Left ventricle myocardium inferior (tissue), 1 donor: ENCODE data around the gene SLC12A7. TPM values are rescaled to one million over a fixed set of nuclear protein-coding genes. Genes with fewer than 3 reads are reported as not detected.
A peak's percentile ranks its signal among the peaks of the same experiment; 100 is the strongest.

Source experiments
- DNase-seq: peaks from one replicate; pipeline ENCODE4 v3.0.0-alpha.2; 2020
- H3K27ac ChIP-seq: fragments of 200-600 bp; replicated peaks from 2 replicates; pipeline ENCODE4 v1.8.0; 2021
- H3K27me3 ChIP-seq: fragments of 200-600 bp; 2 replicates; pipeline ENCODE4 v1.8.0; 2021; ENCODE audit warnings: low read depth
- H3K36me3 ChIP-seq: fragments of 200-600 bp; 2 replicates; pipeline ENCODE4 v1.8.0; 2021
- H3K4me1 ChIP-seq: fragments of 200-600 bp; 2 replicates; pipeline ENCODE4 v1.8.0; 2021
- H3K4me3 ChIP-seq: fragments of 200-600 bp; 2 replicates; pipeline ENCODE4 v1.8.0; 2021; ENCODE audit warnings: mild to moderate bottlenecking, moderate library complexity
- H3K9me3 ChIP-seq: fragments of 200-600 bp; replicated peaks from 2 replicates; pipeline ENCODE4 v1.8.0; 2021
- CTCF ChIP-seq: fragments of 200-600 bp; IDR thresholded peaks from 2 replicates; pipeline ENCODE4 v1.8.0; 2021; ENCODE audit warnings: antibody characterized with exemption, mild to moderate bottlenecking, borderline replicate concordance
- intact Hi-C: fragments of 100-400 bp; cut with micrococcal nuclease; formaldehyde crosslinking; loops from one replicate; pipeline ENCODE4 v1.11.0; 2022
- total RNA-seq: library from RNA; stranded (reverse); fragmentation: NEBNext Ultra II Directional; extraction: Animal tissue kit (Norgen Biotek cat#: 25700); gene quantifications from one replicate; pipeline ENCODE4 v1.2.1, GENCODE V29; 2021
- donor health status: DM: no; HTN: yes; CAD: no; lungs with severe emphysema.

Gene SLC12A7
- total RNA-seq, 1 donor from 2014 or later, result 140 TPM

DNA sequence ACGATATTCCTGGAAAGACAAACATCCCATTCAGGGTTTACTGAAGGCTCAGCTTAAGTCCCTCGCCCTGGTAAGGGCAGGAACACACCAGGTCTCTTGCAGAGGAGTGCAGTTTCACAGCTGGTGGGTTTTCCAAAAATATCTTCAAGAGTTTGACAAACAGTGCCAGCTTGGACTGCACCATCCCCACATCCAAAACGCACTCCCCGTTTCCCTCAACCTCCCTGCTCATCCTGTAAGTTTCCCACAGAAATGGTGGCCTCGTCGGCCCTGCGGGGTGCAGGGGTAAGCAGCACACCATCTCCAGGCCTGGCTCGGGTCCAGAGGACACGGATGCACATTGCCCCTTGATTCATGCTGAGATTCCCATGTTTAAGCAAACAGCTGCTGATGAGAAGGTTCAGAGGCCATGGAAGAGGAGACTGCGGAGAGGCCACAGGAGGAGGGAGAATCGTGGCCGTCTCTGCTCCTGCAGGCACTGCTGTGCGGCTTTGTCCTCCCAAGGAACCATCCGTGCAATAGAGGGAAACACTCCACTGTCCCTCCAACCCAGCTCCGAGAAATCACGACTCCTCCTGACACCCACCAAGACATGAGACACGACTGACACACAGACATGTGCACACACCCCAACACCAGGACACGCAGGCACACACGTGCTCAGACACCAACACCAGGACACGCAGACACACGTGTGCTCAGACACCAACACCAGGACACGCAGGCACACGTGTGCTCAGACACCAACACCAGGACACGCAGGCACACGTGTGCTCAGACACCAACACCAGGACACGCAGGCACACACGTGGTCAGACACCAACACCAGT is 24.0 kb upstream of the SLC12A7 start:
- intact Hi-C loops, result loop anchor here (10.0 kb wide), 1 partner anchor 151 kb away; no protein-coding TSS in a partner anchor

GRCh38 chr5:1134478-1134877 is 22.6 kb upstream of the SLC12A7 start:
- H3K27ac ChIP-seq, result peak overlapping the region; percentile 58
- H3K27me3 ChIP-seq, result no peaks in the 10 kb centered on the region

More for the DNA sequence above, 24.0 kb upstream of the SLC12A7 start:
- Histone ChIP-seq H3K4me1 (peaks cover 58% of the 10 kb centered on the region), H3K9me3 (no peaks in the 10 kb centered on the region), H3K36me3 (no peaks in the 10 kb centered on the region), H3K27ac (no peak overlapping the region), H3K4me3 (no peak overlapping the region), H3K27me3 (no peaks in the 10 kb centered on the region)
- no peak for TF ChIP-seq CTCF
- no peak for DNase-seq

GRCh38 chr5:1133510-1134201 is 21.8 kb upstream of the SLC12A7 start:
- peak overlapping the region; percentile 58 for H3K27ac ChIP-seq
- no peaks in the 10 kb centered on the region for H3K36me3 ChIP-seq
- H3K9me3 ChIP-seq, result no peaks in the 10 kb centered on the region
- H3K4me3 ChIP-seq, result no peak overlapping the region
- no peak for DNase-seq
- intact Hi-C loops, result loop anchor here (10.0 kb wide), 1 partner anchor 149 kb away; no protein-coding TSS in a partner anchor
- H3K4me1 ChIP-seq, result peaks cover 69% of the 10 kb centered on the region
- no peak for TF ChIP-seq CTCF
- H3K27me3 ChIP-seq, result no peaks in the 10 kb centered on the region

More at GRCh38 chr5:1134478-1134877, 22.6 kb upstream of the SLC12A7 start:
- intact Hi-C loops, result loop anchor here (10.0 kb wide), 1 partner anchor 150 kb away; no protein-coding TSS in a partner anchor
- H3K36me3 ChIP-seq, result no peaks in the 10 kb centered on the region
- H3K9me3 ChIP-seq, result no peaks in the 10 kb centered on the region
- peaks cover 61% of the 10 kb centered on the region for H3K4me1 ChIP-seq
- TF ChIP-seq CTCF, result peak; percentile 33
- no peak overlapping the region for H3K4me3 ChIP-seq
- DNase-seq, result no peak

GRCh38 chr5:1133108-1133507 is 21.2 kb upstream of the SLC12A7 start:
- Histone ChIP-seq H3K27ac (peak overlapping the region; percentile 58), H3K36me3 (no peaks in the 10 kb centered on the region), H3K4me3 (no peak overlapping the region), H3K27me3 (no peaks in the 10 kb centered on the region), H3K9me3 (no peaks in the 10 kb centered on the region), H3K4me1 (peaks cover 75% of the 10 kb centered on the region)
- intact Hi-C loops, result loop anchor here (10.0 kb wide), 1 partner anchor 148 kb away; no protein-coding TSS in a partner anchor
- DNase-seq, result no peak
- no peak for TF ChIP-seq CTCF

DNA sequence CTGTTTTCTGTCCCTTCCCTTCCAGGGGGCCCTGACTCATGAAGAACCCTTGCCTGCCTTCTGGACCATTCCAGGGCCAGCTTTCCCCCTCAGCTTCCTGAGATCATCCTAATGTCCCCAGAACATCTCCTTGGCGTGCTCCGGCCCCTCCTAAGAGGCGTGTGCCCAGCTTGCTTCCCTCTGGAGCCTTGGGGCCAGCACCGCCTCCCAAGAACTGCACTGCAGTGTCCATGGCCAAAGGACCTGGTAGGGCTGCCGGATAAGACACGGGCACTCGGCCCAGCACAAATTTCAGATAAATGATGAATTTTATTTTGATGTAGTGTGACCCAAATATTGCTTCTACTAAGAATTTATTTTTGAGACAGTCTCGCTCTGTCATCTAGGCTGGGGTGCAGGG is 20.7 kb upstream of the SLC12A7 start:
- H3K27ac ChIP-seq, result peak overlapping the region; percentile 58
- H3K27me3 ChIP-seq, result no peaks in the 10 kb centered on the region
- H3K4me3 ChIP-seq, result no peak overlapping the region
- no peak for DNase-seq
- H3K4me1 ChIP-seq, result peaks cover 80% of the 10 kb centered on the region
- no peak for TF ChIP-seq CTCF
- intact Hi-C loops, result loop anchor here (10.0 kb wide), 1 partner anchor 148 kb away; no protein-coding TSS in a partner anchor
- H3K9me3 ChIP-seq, result no peaks in the 10 kb centered on the region
- H3K36me3 ChIP-seq, result no peaks in the 10 kb centered on the region
